ENCODE data around the gene ISOC2.

Gene ISOC2

DNA sequence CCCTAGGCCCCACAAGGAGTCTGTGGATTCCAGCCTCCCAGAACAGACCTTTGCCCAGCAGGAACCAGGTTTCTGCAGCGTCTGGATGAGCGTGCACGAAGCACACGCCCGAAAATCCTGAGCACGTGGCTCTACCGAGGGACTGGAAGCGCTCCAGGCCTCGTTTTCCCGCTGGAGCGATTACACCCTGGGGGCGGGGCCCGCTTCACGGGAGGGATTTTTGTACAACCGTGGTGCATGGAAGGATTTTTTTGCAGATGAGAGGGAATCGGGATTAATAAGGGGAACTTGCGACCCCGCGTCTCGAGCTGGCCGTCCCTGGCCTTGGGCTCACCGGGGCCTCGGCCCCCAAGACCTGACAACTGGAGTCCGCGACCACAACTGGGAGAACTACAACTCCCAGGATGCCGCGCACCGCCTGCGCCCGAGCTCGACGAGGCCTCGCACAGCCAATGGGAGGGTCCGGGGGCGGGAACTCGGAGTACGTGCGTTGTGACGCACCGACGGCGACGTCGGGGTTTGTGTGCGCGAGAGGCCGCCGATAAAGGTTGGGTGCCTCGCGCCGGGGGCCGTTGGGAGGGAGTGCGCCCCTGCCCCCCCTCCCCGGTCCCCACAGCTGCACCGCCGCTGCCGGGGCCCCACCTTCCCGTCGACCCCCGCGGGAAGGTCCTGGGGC, 14.8 kb upstream of the ISOC2 start, which contains the start of gene ZNF628:
Gene ZNF628 (plus strand): TSS at position 518 of the 676 bp plus-strand sequence. CDS start 3,294 bp downstream, outside the sequence.
- peak; percentile 98 for DNase-seq

DNA sequence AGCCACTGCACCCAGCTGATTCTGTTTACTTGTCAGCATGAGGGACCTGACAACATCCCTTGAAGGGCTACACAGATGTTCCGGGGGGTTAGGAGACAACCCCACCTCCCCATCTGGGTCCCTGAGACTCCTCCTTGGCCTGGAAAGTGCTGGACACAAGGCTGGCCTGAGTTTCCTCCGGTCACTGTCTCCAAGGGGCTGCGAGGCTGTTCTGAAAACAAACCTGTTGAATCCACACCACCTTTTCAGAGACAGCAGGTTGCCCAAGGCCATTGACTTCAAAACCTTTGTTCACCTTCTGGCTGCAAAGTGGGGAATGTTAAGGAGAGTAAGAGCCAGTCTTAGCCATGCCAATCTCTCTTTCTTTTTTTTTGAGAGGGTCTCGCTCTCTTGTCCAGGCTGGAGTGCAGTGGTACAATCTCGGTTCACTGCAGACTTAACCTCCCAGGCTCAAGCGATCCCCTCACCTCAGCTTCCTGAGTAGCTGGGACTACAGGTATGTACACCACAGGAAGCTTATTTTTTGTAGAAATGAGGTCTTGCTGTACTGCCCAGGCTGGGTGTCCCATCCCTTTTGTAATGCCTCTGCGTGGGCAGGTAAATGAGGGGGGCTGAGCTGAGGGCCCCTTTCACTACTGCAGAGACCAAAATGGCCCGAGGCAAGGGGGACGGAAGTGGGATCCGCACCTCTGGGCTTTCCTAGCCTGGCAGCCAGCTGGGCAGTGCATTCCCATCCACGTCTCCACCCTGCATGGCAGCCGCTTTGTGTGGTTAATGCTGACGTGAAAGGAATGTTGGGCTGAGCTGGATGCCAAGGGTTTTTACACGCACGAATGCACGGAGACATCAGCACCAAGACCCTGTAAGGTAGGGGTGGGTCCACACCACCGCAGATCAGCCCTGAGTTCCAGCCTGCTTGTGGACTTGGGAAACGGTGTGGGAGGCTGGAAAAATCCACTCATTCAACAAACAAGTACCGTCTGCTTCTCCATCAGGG, 13.1 kb upstream of the ISOC2 start:
- no peak for DNase-seq

DNA sequence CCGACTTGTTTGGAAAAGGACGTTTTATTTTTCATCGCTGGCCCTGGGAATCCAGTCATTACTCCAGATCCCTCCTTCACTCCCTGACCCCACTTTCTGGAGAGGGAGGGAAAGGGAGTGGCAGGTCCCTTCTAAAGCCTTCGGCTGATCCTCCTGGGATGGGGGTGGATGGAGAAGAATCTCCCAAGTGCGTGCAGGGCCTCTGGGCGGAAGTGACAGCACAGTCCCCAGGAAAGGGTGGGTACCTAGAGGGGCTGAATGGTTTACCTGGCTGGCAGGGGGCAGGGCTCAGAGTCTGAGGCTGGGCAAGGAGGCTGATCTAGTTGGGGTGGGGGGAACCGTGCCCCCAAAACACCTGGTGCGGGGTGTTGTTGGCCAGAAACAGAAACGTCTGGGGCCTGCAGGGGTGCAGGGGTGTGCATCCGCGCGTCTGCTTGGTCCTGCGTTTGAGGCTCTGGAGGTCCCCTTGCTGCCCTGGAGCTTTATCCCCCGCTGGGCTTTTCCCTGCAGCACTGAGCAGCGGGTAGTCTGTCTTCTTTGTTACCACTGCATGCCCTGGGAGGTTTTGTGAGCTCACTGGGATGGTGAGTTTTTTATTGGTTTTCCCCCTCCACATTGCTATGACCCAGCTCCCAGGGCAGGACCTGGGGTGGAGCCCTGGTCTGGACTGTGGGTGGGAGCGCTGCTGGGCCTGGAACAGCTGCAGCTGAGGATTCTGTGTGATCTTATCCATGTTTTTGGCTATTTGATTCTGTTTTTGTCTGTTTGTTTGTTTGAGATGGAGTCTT, 12.0 kb upstream of the ISOC2 start:
- no peak for DNase-seq

DNA sequence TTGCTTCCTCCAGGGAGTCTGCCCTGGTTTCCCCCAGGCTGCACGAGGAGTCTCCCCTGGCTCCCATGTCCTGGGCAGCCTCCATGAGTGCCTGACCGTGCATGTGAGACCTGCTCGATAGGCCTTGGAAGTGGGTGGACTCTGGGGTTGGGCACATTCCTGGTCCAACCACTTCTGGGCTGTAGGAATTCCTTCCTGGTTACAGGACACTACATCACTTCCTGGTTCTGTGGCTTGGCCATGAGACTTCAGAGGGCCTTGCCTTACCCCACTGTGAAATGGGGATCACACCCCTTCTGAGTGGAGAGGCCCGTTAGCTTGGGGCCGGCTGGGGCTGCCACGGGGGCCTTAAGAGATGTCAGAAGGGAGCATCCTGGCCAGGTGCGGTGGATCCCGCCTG, 11.0 kb upstream of the ISOC2 start:
- no peak for DNase-seq

DNA sequence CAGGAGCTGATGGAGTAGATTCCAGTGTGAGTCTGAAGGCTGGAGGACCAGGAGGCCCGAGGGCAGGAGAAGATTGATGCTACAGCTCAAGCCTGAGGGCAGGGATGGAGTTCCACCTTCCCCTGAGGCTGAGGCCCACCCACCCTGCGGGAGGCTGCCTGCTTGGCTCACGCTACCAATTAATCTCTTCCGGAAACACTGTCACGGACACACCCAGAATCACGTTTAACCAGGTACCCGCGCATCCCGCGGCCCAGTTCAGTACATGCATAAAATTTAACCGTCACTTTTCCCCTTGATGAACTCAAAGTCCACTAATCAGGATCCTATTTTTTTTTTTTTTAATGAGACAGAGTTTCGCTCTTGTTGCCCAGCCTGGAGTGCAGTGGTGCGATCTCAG, 9.8 kb upstream of the ISOC2 start:
- no peak for DNase-seq

DNA sequence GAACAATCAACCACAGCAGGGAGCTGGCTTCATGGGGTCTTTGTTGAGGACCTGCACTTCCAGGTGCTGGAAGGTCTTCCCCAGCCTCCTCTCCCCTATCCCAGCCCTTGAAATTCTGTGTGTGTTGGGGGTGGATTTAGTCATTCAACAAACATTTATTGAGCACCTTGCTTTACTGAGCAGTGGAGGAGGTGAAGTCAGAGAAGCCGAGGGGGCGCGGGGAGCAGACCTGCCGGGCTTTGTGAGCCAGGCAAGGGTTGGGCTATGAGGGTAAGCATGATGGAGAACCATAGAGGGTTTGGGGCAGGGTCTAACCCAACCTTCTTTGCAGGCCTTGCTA, 6.6 kb upstream of the ISOC2 start:
- DNase-seq = no peak

DNA sequence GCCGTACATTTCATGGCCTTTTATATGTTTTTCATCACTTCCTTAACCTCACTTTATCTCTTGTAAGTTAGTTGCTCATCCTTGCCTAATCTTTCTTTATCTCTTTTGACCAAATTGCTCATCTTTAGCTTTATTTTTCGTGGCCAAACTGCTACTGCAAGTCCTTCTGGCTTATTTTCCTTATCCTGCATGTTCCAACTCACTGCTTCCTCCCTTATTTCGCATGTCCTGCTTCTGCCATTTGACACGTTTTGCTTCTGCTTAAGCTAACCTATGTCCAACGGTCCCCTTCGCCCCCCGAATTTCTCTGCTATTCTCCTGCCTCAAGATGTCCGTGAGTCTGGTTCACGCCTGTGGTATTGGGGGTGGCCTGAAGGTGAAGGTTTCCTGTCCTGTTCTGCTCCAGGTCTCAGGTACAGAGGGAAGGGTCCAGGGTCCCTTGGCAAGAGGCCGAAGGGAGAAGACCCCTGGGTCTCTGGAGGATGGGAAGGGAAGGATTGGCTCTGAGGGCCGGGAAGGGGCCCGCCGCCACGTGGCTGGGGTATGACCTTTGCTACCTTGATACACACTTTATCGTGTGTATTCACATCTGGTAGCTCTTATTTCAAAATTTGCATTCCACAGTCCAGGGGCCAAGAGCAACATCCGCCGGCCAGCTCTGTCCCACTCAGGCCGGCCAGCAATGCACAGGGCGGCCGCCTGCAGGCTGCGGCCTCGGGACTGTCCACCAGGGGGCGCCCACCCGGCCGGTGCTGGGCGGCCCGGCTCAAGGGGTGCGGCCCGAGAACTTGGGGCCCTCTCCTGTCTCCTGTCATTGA, 6.0 kb upstream of the ISOC2 start:
- peak; percentile 61 for DNase-seq

DNA sequence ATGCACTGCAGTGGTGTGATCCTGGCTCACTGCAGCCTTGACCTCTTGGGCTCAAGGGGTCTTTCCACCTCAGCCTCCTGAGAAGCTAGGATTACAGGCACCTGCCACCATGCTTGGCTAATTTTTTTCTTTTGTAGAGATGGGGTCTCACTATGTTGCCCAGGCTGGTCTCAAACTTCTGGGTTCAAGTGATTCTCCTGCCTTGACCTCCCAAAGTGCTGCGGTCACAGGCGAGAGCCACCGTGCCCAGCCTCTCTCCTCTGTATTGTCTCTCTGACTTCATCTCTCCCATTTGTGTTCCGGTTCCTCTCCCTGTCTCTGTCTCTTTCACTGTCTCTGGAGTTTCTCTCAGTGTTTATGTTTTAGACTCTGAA, 4.8 kb upstream of the ISOC2 start:
- DNase-seq = no peak

DNA sequence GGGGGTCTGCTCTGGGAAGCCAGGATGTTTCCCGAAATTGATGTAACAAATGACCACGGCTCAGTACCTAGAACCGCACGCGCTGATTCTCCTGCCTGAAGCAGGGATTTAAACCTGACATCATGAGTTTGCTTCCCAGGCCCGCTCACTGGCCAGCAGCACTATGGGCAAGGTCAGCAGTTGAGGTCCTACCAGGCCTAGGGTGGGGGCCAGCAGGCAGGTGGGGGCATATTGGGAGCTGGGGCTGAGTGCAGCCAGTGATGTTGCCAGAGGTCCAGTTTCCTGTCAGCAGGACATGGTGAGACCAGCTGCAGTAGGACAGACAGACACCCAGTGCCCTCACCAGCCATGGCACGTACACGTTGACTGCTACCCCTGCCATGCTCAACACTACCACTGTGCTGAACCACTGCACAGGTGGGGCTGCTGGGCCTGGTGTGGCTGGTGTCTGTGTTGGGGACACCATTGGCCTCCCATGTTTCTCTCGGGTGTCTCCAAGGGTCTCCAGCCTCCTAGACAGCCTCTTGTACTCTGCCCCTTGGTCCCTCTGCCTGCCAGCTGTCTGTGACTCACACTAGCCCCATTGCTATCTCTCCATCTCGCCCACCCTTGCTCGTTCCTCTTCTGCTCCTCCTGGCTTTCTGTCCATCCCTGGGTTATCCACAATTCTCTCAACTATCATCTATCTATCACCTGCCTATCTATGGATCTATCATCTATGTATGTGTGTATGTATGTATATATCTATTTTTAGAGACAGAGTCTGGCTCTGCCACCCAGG, 4.2 kb upstream of the ISOC2 start:
- no peak for DNase-seq

DNA sequence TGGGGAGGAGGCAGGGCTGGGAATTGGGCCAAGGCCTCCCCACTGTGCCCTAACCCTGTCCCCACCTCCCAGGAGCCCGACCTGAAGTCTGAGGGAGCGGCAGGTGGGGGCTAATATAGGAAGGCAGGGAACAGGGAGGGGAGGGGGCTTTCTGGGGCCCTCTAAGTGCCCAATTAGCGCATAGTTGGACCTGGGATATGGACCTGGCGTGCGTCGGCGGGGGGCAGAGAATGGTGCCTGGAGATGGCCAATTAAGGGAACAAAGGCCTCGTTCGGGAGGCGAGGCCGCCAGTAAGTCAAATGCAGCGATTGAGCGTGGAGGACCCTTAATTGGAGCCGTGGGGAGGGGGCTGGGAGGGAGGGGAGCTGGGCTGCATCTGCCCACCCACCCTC, 3.2 kb upstream of the ISOC2 start, which contains the start of gene C19orf85:
Gene C19orf85 (minus strand): TSS at position 90 of the 393 bp plus-strand sequence. CDS start 197 bp downstream, outside the sequence.
- DNase-seq = no peak

DNA sequence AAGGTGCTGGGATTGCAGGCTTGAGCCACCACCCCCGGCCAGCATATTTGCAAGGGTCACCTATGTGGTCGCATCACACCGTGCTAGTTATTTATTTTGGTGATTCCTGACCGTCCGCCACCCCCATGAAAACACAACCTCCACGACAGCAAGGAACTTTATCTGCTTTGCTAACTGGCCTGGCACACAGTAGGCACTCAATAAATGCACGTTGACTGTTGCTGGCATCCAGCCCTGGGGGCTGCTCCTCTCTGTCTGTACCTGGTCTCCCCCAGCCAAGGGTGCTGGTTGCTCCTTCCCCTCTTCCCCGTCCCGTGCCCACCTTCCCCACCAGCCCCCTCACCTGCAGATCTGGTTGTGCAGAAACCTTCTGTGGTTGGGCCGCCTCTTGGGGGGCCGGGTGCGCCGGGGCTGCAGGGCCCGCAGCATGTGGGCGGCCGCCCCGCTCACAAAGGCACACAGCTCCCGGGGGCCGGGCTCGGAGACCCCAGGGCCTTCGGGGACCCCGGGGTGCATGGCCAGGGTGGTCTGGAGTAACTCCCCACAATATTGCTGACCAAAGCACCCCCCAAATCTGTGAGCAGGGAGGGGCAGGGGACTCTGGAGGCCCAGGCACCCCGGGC, 2.7 kb upstream of the ISOC2 start:
- no peak for DNase-seq

DNA sequence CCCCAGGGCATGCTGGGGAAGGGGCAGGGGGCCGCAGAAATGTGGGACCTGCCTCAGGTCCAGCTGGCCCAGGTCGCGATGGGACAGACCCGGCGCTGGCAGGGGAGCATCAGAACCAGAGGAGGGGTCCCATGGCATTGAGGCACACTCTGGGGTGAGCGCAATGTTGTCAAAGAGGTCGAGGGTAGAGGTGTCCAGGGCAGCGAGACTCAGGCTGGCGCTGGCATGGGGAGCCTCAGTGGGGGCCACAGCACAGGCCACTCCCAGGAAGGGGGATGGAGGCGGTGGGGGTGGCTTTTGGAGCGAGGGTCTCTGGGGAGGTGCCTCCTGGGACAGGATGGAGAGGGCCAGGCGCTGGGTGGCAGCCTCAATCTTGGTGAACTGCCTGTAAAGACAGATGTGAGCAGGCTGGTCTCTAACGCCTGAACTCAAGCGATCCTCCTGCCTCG, 2.2 kb upstream of the ISOC2 start:
- DNase-seq = no peak

DNA sequence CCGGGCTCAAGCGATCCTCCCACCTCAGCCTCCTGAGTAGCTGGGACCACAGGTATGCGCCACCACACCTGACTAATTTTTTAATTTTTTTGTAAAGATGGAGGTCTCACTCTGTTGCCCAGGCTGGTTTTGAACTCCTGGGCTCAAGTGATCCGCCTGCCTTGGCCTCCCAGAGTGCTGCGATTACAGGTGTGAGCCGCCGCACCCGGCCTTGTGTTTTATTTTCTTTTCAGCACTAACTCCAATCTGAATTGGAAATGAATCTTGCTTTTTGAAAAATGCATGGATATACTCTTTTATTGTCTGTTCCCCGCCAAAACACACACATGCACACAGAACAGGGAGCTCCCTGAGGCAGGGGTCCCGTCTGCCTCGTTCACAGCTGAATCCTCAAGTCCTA, 1.3 kb upstream of the ISOC2 start:
- DNase-seq = no peak

DNA sequence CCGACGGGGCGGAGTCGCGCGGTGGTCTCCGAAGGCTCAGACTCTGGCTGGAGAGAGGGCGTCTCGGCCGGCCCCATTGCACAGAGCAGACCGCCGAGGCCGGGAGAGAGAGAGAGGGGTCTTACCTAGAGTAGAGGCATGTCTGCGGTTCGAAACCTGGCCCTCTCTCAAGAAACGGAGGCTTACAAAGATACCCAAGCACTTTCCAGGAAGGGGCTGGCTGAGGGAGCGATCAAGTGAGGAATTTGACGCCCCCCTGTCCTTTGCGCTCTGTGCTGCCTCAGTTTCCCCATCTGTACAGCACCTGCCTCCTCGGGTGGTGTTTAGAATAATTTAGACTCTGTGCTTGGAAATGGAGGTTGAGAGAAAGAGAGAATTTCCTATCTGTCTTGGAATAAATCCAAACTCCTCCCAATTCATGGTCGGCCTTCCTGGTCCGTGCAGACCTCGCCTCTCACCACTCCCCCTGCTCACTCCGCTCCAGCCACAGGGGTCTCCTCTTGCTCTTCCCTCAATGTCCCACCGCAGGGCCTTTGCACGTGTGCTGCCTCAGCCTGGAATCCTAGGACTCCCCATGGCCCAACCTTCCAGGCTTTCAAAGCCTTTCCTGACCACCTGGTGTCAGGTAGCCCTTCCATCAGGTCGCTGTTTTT, 658 bp upstream of the ISOC2 start:
- DNase-seq = no peak

DNA sequence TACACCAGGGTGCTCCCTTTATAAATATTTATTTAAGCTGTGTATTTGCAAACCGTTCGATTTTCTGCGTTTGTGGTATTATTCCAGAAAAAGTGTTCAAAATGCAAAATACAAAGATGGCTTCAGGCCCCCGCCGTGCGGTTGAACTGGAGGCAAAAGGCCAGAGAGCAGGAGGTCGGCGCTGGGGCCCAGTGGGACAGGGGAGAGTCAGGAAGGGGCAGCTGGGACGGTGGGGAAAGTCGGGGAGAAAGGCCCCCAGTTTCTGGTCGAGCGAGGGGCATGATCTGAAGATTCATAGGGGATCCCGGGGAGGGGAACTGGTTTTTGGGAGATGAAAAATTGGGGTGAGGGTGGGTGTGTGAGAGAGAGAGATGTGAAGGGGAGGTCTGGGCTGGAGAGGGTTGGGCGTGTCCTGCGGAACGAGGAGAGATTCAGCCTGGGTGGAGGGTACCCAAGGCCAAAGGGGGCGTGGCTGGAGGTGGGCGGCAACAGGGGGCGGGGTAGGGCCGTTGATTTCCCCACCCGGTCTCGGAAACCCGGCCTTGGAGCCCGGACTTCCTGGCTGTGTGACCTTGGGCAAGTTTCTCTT, 678 bp downstream of the ISOC2 start:
- DNase-seq = no peak

DNA sequence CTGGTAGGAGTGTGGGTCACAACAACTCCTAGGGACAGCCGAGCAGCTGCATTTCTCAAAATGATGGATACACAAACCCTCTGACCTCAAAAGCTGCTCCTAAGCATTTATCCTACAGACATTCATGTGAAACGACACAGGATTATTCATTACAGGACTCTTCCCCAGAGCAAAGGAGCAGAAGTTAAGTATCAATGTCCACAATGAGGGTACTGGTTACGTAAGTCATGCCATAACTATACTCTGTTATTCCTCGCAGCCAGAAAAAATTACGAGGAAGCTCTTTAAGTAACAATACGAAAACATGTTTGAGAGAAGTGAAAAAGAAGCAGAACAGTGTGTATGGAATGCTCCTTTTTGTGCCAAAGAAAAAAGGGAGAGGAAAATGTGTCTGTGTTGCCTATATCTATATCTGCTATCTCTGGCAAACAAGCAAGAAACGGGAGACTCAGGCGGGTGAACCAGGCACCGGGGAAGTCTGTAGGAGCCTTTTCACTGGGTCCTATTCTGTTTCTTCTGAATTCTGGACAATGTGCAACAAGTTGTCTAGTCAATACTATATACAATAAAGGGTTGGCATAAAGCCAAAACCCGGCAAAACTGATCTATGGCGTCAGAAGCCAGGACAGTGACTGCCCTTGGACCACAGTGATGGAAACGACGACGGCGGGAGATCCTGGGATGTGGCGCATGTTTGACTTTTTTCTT, 1.3 kb downstream of the ISOC2 start:
- no peak for DNase-seq

DNA sequence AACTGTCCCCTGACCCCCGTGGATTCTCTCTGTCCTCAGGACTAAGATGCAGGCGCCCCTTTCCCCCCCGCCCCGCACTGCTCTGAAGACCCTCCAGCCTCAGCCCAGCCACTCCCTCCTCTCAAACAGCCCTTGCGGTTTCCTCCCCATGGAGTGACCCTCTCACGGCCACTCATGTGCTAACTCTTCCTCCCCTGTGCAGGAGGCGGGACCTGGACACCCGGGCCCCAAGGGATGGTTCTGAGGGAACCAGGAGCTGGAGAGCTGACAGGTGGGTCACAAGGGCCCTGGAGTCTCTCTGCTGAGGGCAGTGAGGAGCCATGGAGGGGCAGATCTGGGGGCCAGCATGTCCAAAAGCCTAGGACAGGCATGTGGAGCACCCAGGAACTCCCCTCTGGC, 1.9 kb downstream of the ISOC2 start:
- DNase-seq = no peak

DNA sequence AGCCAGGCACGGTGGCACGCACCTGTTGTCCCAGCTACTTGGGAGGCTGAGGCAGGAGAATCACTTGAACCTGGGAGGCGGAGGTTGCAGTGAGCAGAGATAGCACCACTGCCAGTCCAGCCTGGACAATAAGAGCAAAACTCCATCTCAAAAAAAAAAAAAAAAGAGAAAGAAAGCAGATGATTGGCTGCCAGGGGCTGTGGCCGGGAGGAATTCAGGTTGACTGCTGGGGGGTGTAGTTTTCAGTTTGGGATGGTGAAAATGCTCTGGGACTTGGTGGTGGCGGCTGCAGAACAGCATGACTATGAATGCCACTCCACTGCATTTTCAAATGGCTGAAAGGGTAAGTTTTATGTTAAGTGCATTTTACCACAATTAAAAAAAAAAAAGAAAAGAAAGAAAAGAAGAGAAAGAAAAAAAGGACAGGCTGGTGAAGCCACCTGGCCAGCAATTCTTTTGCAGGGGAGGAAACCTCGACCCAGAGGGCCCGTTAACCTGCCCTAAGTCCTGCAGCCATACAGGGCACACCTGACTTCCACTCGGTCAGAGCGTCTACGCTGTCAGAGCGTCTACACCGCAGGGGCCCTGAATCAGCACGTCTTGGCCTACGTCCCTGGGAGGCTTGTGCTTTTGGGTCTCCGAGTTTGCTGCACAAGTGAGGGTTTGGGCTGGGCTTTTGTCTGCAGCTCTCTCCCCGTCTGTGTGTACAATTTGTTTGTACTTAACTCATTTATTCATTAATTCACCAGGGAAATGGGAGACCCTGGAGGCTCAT, 3.6 kb downstream of the ISOC2 start:
- DNase-seq = no peak

DNA sequence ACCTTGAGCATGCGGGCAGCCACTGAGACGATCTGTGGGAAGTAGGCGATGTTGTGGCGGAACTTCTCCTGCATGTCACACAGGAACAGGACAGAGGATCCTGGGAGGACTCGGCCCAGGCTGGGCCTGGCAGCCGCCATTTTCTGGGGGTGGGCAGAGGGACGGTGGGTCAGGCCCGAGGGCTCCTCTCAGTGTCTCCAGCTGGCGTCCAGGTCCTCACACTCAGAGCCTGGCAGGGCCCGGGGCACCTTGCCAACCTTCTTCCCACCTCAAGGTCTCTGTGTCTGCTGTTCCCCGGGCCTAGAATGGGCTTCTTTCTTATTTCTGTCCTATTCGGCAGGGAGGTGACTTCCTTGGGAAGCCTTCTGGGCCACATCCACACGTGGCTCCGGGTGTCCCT, 5.1 kb downstream of the ISOC2 start:
- no peak for DNase-seq

Measured in CD4-positive, alpha-beta T cell treated with Interleukin-15 for 1 hour (primary cell).